OCI-LY1 (cell line): ENCODE results near the gene CD58.

ENCODE experiments used
- EZH2 ChIP-seq: fragments of 200-600 bp; sonication (generic), shearing (Covaris generic); IDR thresholded peaks from 2 replicates; pipeline ENCODE4 v1.8.0; 2017; ENCODE audit warnings: borderline replicate concordance, mixed run types, mild to moderate bottlenecking, antibody characterized with exemption, low read length, moderate library complexity, mixed read lengths
- TF ChIP-seq, protein P1 (sequence below): fragments of 200-600 bp; sonication (generic), shearing (Covaris generic); IDR thresholded peaks from 2 replicates; pipeline ENCODE4 v1.5.1; 2017; ENCODE audit warnings: mild to moderate bottlenecking, antibody characterized with exemption, low read length, moderate library complexity, mixed read lengths

DNA sequence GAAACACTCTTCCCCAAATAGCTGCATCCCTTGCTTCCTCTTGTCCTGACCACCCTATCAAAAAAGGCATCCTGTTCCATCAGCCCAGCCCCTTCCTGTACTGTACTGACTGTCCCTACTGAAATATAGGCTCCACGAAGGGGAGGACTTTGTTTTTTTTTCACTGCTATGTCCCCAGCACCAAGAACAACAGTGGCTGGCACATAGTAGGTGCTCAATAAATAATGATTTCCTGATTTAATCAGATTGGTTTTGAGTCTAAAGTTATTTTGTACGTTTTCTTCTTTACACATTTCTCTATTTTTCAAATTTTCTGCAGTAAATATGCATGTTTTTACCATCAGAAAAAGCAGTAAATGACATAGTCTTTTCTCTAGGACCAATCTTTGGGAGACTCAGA is 73.9 kb downstream of the CD58 start:
- TF ChIP-seq, protein P1, sequence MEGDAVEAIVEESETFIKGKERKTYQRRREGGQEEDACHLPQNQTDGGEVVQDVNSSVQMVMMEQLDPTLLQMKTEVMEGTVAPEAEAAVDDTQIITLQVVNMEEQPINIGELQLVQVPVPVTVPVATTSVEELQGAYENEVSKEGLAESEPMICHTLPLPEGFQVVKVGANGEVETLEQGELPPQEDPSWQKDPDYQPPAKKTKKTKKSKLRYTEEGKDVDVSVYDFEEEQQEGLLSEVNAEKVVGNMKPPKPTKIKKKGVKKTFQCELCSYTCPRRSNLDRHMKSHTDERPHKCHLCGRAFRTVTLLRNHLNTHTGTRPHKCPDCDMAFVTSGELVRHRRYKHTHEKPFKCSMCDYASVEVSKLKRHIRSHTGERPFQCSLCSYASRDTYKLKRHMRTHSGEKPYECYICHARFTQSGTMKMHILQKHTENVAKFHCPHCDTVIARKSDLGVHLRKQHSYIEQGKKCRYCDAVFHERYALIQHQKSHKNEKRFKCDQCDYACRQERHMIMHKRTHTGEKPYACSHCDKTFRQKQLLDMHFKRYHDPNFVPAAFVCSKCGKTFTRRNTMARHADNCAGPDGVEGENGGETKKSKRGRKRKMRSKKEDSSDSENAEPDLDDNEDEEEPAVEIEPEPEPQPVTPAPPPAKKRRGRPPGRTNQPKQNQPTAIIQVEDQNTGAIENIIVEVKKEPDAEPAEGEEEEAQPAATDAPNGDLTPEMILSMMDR: no peak
- TF ChIP-seq EZH2: no peak
